Activated CD4-positive, CD25-positive, alpha-beta regulatory T cell (primary cell): ENCODE measurements around the gene SRSF4.

Experiments used
- DNase-seq, 4 experiments: peaks; one replicate each; lab custom pipeline; 2025; lab: John Stamatoyannopoulos, UW

Gene SRSF4

GRCh38 chr1:29200906-29201594 is 19.4 kb upstream of the SRSF4 start:
- no peak for DNase-seq

- DNase-seq: no peak
Measured at GRCh38 chr1:29197993-29198392, 16.3 kb upstream of the SRSF4 start.

GRCh38 chr1:29197590-29197924 is 15.9 kb upstream of the SRSF4 start:
- no peak for DNase-seq

GRCh38 chr1:29196863-29197589 is 15.3 kb upstream of the SRSF4 start:
- no peak for DNase-seq

GRCh38 chr1:29195881-29196291 is 14.2 kb upstream of the SRSF4 start:
- no peak for DNase-seq

- DNase-seq: no peak
Measured at GRCh38 chr1:29193879-29194455, 12.3 kb upstream of the SRSF4 start.

GRCh38 chr1:29190718-29191117 is 9.0 kb upstream of the SRSF4 start:
- DNase-seq: no peak

GRCh38 chr1:29186707-29187106 is 5.0 kb upstream of the SRSF4 start:
- DNase-seq: no peak

GRCh38 chr1:29186252-29186651 is 4.6 kb upstream of the SRSF4 start:
- no peak for DNase-seq

- DNase-seq: no peak
Measured at GRCh38 chr1:29183287-29183686, 1.6 kb upstream of the SRSF4 start.

GRCh38 chr1:29180497-29181412 is 945 bp downstream of the SRSF4 start:
- DNase-seq: no peak

- DNase-seq: no peak
Measured at GRCh38 chr1:29179641-29180184, 2.0 kb downstream of the SRSF4 start.

GRCh38 chr1:29177022-29177705 is 4.5 kb downstream of the SRSF4 start:
- DNase-seq: no peak

- DNase-seq: no peak
Measured at GRCh38 chr1:29176576-29176975, 5.1 kb downstream of the SRSF4 start.

- DNase-seq: no peak
Measured at GRCh38 chr1:29172415-29172939, 9.2 kb downstream of the SRSF4 start.

GRCh38 chr1:29171521-29171920 is 10.2 kb downstream of the SRSF4 start:
- no peak for DNase-seq

GRCh38 chr1:29171089-29171488 is 10.6 kb downstream of the SRSF4 start:
- no peak for DNase-seq

- no peak for DNase-seq
Measured at GRCh38 chr1:29169976-29170375, 11.7 kb downstream of the SRSF4 start.

- no peak for DNase-seq
Measured at GRCh38 chr1:29167904-29168303, 13.8 kb downstream of the SRSF4 start.

- DNase-seq: no peak
Measured at GRCh38 chr1:29166291-29166878, 15.3 kb downstream of the SRSF4 start.

GRCh38 chr1:29164588-29164987 is 17.1 kb downstream of the SRSF4 start:
- DNase-seq: no peak
